CD14-positive monocyte (primary cell): ENCODE data around the gene HNRNPC. TPM values are rescaled to one million over a fixed set of nuclear protein-coding genes. Genes with fewer than 3 reads are reported as not detected.

Source experiments
- DNase-seq, 3 donors: peaks; one replicate each; pipeline ENCODE4 v3.0.0-alpha.2; 2011 to 2022
- H2AFZ ChIP-seq: 2 replicates; pipeline ENCODE4 v1.6.0; 2012; ENCODE audit warnings: mild to moderate bottlenecking, low read depth, low read length, inconsistent platforms; ENCODE audit not compliant: insufficient read depth, poor library complexity, severe bottlenecking
- H3K27ac ChIP-seq, 2 donors: 1 replicate in 1 of 2; 2 replicates in 1 of 2; pipeline ENCODE4 v1.5.1; 2012 to 2013; ENCODE audit warnings: low read length in 2 of 2, control low read depth in 1 of 2, inconsistent platforms in 1 of 2, low read depth in 1 of 2, mild to moderate bottlenecking in 1 of 2
- H3K27me3 ChIP-seq, 2 donors: one replicate each; pipeline versions ENCODE4 v1.6.0 to v1.6.1; 2011 to 2013; ENCODE audit warnings: low read length in 2 of 2; ENCODE audit not compliant: control insufficient read depth in 2 of 2, insufficient read depth in 2 of 2
- H3K36me3 ChIP-seq, 2 donors: replicated peaks in 1 of 2; 1 replicate in 1 of 2; 2 replicates in 1 of 2; pipeline versions ENCODE4 v1.5.1 to v1.6.1; 2012 to 2013; ENCODE audit warnings: low read length in 2 of 2, control low read depth in 1 of 2, inconsistent platforms in 1 of 2, mild to moderate bottlenecking in 1 of 2; ENCODE audit not compliant: insufficient read depth in 2 of 2, control insufficient read depth in 1 of 2
- H3K4me1 ChIP-seq, 2 donors: 1 replicate in 1 of 2; 2 replicates in 1 of 2; pipeline versions ENCODE4 v1.5.1 to v1.6.1; 2012 to 2013; ENCODE audit warnings: low read length in 2 of 2, control low read depth in 1 of 2, inconsistent platforms in 1 of 2, mild to moderate bottlenecking in 1 of 2, moderate library complexity in 1 of 2; ENCODE audit not compliant: insufficient read depth in 2 of 2, control insufficient read depth in 1 of 2
- H3K4me2 ChIP-seq: replicated peaks from 2 replicates; pipeline ENCODE3; 2012; ENCODE audit warnings: low read length, moderate library complexity, mild to moderate bottlenecking; ENCODE audit not compliant: poor library complexity, severe bottlenecking; ENCODE audit errors: extremely low read depth
- H3K4me3 ChIP-seq, 3 experiments: fragments of 200-600 bp in 1 of 3; sonication (generic) in 1 of 3; replicated peaks in 1 of 3; 1 replicate in 2 of 3; 2 replicates in 1 of 3; pipeline ENCODE4 v1.5.1; 2011 to 2013; ENCODE audit warnings: low read length in 3 of 3, mild to moderate bottlenecking in 3 of 3, control low read depth in 2 of 3, low read depth in 2 of 3, inconsistent platforms in 1 of 3, moderate library complexity in 1 of 3
- H3K79me2 ChIP-seq: 2 replicates; pipeline ENCODE4 v1.6.0; 2012; ENCODE audit warnings: mild to moderate bottlenecking, control low read depth, inconsistent platforms, low read length, moderate library complexity; ENCODE audit not compliant: insufficient read depth
- H3K9ac ChIP-seq: 2 replicates; pipeline ENCODE4 v1.6.0; 2017; ENCODE audit warnings: low read length, mild to moderate bottlenecking; ENCODE audit not compliant: insufficient read depth, poor library complexity, severe bottlenecking
- H3K9me3 ChIP-seq, 2 donors: replicated peaks in 1 of 2; 1 replicate in 1 of 2; 2 replicates in 1 of 2; pipeline versions ENCODE4 v1.5.1 to v1.6.1; 2012 to 2013; ENCODE audit warnings: low read length in 2 of 2, control low read depth in 1 of 2; ENCODE audit not compliant: control insufficient read depth in 1 of 2, insufficient read depth in 1 of 2
- H4K20me1 ChIP-seq: 2 replicates; pipeline ENCODE4 v1.6.0; 2012; ENCODE audit warnings: mild to moderate bottlenecking, low read length, control low read depth, moderate library complexity; ENCODE audit not compliant: insufficient read depth
- H3K27ac Mint-ChIP-seq, 7 donors: one replicate each; pipeline ENCODE4 v1.8.0; 2020; ENCODE audit warnings: mild to moderate bottlenecking in 7 of 7, mixed read lengths in 7 of 7, moderate library complexity in 6 of 7, inconsistent platforms in 2 of 7
- H3K27me3 Mint-ChIP-seq, 3 donors: one replicate each; pipeline ENCODE4 v1.8.0; 2021 to 2022; ENCODE audit warnings: low read depth in 3 of 3, mild to moderate bottlenecking in 3 of 3, mixed read lengths in 3 of 3, moderate library complexity in 3 of 3, inconsistent platforms in 1 of 3
- H3K36me3 Mint-ChIP-seq, 2 donors: one replicate each; pipeline ENCODE4 v1.8.0; 2020; ENCODE audit warnings: mixed read lengths in 2 of 2, inconsistent platforms in 1 of 2, mild to moderate bottlenecking in 1 of 2
- H3K4me1 Mint-ChIP-seq: one replicate; pipeline ENCODE4 v1.8.0; 2020; ENCODE audit warnings: mild to moderate bottlenecking, mixed read lengths
- H3K4me3 Mint-ChIP-seq, 2 donors: one replicate each; pipeline ENCODE4 v1.8.0; 2020; ENCODE audit warnings: mild to moderate bottlenecking in 2 of 2, mixed read lengths in 2 of 2, moderate library complexity in 1 of 2
- H3K9me3 Mint-ChIP-seq, 7 donors: one replicate each; pipeline ENCODE4 v1.8.0; 2020 to 2022; ENCODE audit warnings: mixed read lengths in 7 of 7, mild to moderate bottlenecking in 6 of 7, moderate library complexity in 6 of 7, inconsistent platforms in 2 of 7
- WGBS: methylation state at CpG from one replicate; pipeline ENCODE4 v1.1.5; 2013; ENCODE audit warnings: missing lambda C conversion rate; ENCODE audit not compliant: insufficient coverage; 5-methylcytosine and 5-hydroxymethylcytosine counted together
- intact Hi-C, 2 donors: fragments of 100-400 bp; cut with micrococcal nuclease; formaldehyde crosslinking; loops; one replicate each; pipeline versions ENCODE4 v1.15.0 to v1.15.1; 2023
- polyA plus RNA-seq, 3 donors: library from polyadenylated mRNA; depleted of rRNA in 1 of 3; unstranded in 2 of 3; stranded (reverse) in 1 of 3; fragments of 300-500 nt in 2 of 3; fragments of >200 nt in 1 of 3; fragmentation: Illumina TruSeq in 2 of 3; gene quantifications; 1 replicate in 2 of 3; 2 replicates in 1 of 3; pipeline ENCODE4 v1.2.3, GENCODE V29; 2012 to 2021
- TF ChIP-seq, protein P1 (sequence below): fragments of 200-600 bp; IDR thresholded peaks from one replicate; pipeline ENCODE4 v1.8.0; 2022; ENCODE audit warnings: antibody characterized with exemption, mild to moderate bottlenecking

Gene HNRNPC
- polyA plus RNA-seq, 3 donors = 391 to 609 (median 580) TPM

DNA sequence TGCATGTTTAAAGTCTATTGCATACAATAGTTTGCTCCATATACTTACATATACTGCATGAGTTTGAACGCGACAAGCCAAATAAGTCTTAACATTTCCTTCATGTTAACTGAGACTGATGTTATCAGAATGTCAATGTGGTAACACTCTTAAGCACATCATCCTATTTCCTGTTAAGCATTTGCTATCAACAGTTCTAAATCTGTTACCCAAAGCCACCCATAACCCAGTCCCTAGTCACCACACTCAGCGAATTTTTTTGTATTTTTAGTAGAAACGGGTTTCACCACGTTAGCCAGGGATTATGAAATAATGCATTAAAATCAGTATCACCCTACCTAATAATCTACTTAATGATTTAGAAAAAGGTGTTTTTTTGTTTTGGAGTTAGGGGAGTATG lies 39.4 kb downstream of the HNRNPC start:
- Histone ChIP-seq H3K9me3 (no peaks in the 10 kb centered on the region), H3K4me2 (no peak overlapping the region), H3K4me1 (no peaks in the 10 kb centered on the region), H3K79me2 (peaks cover 100% of the 10 kb centered on the region), H3K9ac (no peak overlapping the region), H3K36me3 (peaks cover 95 to 100% of the 10 kb centered on the region in 2 donors), H2AFZ (no peak overlapping the region), H3K4me3 (no peak overlapping the region), H4K20me1 (peaks cover 100% of the 10 kb centered on the region), H3K27ac (no peak overlapping the region), H3K27me3 (no peaks in the 10 kb centered on the region)
- Mint-ChIP-seq H3K27me3 (peaks cover 0 to 2% (median 0%) of the 10 kb centered on the region in 3 donors), H3K9me3 (no peaks in the 10 kb centered on the region), H3K4me3 (no peak overlapping the region), H3K27ac (peak overlapping the region in 2 of 7 donors; percentile 43 to 75), H3K4me1 (peaks cover 5% of the 10 kb centered on the region), H3K36me3 (peaks cover 76 to 96% of the 10 kb centered on the region in 2 donors)
- TF ChIP-seq, protein P1, sequence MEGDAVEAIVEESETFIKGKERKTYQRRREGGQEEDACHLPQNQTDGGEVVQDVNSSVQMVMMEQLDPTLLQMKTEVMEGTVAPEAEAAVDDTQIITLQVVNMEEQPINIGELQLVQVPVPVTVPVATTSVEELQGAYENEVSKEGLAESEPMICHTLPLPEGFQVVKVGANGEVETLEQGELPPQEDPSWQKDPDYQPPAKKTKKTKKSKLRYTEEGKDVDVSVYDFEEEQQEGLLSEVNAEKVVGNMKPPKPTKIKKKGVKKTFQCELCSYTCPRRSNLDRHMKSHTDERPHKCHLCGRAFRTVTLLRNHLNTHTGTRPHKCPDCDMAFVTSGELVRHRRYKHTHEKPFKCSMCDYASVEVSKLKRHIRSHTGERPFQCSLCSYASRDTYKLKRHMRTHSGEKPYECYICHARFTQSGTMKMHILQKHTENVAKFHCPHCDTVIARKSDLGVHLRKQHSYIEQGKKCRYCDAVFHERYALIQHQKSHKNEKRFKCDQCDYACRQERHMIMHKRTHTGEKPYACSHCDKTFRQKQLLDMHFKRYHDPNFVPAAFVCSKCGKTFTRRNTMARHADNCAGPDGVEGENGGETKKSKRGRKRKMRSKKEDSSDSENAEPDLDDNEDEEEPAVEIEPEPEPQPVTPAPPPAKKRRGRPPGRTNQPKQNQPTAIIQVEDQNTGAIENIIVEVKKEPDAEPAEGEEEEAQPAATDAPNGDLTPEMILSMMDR = no peak
- no CpG with 5 or more reads among the region's 5 CpGs for WGBS
- DNase-seq = no peak
- intact Hi-C loops = no loop called here

DNA sequence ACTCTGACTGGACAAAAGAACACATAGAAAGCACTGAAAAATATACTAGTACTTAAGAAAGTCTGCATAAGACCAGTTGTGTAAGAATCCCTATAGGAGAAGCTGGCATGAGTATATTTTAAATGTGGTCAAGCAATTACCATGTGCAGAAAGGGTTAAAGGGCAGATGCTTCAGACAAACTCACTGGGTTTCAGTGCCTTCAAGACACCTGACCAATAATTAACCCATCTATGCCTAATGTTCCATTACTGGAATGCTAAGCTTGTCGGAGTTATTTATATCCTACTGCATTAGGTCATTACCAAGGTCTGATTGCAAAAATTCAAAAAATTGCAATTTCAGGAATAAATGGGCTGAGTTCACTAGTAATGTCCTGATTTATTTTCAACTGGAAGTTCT lies 41.3 kb downstream of the HNRNPC start:
- peaks cover 1% of the 10 kb centered on the region for H3K4me1 Mint-ChIP-seq
- intact Hi-C loops = no loop called here
- peaks cover 0 to 2% (median 0%) of the 10 kb centered on the region in 3 donors for H3K27me3 Mint-ChIP-seq
- no peak overlapping the region for H3K27ac ChIP-seq
- no peak overlapping the region for H3K4me3 Mint-ChIP-seq
- H3K27ac Mint-ChIP-seq = no peak overlapping the region
- peaks cover 78 to 97% of the 10 kb centered on the region in 2 donors for H3K36me3 Mint-ChIP-seq
- H3K9ac ChIP-seq = no peak overlapping the region
- no peaks in the 10 kb centered on the region for H3K9me3 Mint-ChIP-seq
- no peaks in the 10 kb centered on the region for H3K27me3 ChIP-seq
- no peak for DNase-seq
- H3K36me3 ChIP-seq = peaks cover 95 to 100% of the 10 kb centered on the region in 2 donors
- H2AFZ ChIP-seq = no peak overlapping the region
- no peaks in the 10 kb centered on the region for H3K4me1 ChIP-seq
- no peak overlapping the region for H3K4me3 ChIP-seq
- H4K20me1 ChIP-seq = peaks cover 100% of the 10 kb centered on the region
- peaks cover 100% of the 10 kb centered on the region for H3K79me2 ChIP-seq
- H3K4me2 ChIP-seq = no peak overlapping the region
- WGBS = no CpG with 5 or more reads among the region's 1 CpG
- TF ChIP-seq, protein P1 = no peak
- no peaks in the 10 kb centered on the region for H3K9me3 ChIP-seq
